ENCODE data around the gene PHIP. TPM values are rescaled to one million over a fixed set of nuclear protein-coding genes. Genes with fewer than 3 reads are reported as not detected.

Gene PHIP
- total RNA-seq, 1 experiment from 2014 or later, result 53.6 TPM

DNA sequence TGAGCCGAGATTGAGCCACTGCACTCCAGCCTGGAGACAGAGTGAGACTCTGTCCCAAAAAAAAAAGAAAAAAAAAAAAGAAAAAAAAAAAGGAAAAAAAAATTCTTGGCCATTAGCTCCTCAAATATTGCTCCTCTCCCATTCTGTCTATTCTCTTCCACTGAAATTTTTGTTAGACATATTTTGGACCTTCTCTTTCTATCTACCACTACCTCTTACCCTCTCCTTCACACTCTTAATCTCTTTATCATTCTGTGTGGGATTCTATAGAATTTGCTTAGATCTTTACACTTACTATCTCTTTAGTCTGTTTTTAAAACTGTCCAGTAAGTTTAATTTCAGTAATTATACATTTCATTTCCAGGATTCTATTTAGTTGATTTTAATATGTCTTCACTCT is 125.7 kb downstream of the PHIP start:
- no peak overlapping the region for H3K14ac ChIP-seq (ENCODE audit: insufficient read depth, low read length)
- H2AFZ ChIP-seq (ENCODE audit: low read length), result no peak overlapping the region
- no peak overlapping the region for H3K4me2 ChIP-seq (ENCODE audit: insufficient read depth, insufficient read length, low read length)
- no CpG with 5 or more reads among the region's 1 CpG for WGBS (ENCODE audit: extremely low coverage, insufficient read length, low lambda C conversion rate)
- H3K23me2 ChIP-seq (ENCODE audit: insufficient read length, low read depth, low read length, poor library complexity, severe bottlenecking), result no peaks in the 10 kb centered on the region
- H3K4me1 Mint-ChIP-seq, result peaks cover 5 to 8% of the 10 kb centered on the region in 2 experiments
- TF ChIP-seq, protein P1, sequence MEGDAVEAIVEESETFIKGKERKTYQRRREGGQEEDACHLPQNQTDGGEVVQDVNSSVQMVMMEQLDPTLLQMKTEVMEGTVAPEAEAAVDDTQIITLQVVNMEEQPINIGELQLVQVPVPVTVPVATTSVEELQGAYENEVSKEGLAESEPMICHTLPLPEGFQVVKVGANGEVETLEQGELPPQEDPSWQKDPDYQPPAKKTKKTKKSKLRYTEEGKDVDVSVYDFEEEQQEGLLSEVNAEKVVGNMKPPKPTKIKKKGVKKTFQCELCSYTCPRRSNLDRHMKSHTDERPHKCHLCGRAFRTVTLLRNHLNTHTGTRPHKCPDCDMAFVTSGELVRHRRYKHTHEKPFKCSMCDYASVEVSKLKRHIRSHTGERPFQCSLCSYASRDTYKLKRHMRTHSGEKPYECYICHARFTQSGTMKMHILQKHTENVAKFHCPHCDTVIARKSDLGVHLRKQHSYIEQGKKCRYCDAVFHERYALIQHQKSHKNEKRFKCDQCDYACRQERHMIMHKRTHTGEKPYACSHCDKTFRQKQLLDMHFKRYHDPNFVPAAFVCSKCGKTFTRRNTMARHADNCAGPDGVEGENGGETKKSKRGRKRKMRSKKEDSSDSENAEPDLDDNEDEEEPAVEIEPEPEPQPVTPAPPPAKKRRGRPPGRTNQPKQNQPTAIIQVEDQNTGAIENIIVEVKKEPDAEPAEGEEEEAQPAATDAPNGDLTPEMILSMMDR (conservative IDR thresholded peaks at IDR 0.05), result no peak
- no peak overlapping the region for H3K4me3 Mint-ChIP-seq
- no peak overlapping the region for H2BK5ac ChIP-seq (ENCODE audit: insufficient read length, low read length)
- H3K36me3 Mint-ChIP-seq (ENCODE audit: insufficient read depth in 1 of 3, low read depth in 3 of 3), result peaks cover 74 to 90% (median 82%) of the 10 kb centered on the region in 3 experiments
- no peak overlapping the region for H3K23ac ChIP-seq (ENCODE audit: insufficient read length, low read depth, low read length)
- no peaks in the 10 kb centered on the region for H3K79me2 ChIP-seq (ENCODE audit: insufficient read depth, low read length)
- no peak for DNase-seq
- no peak overlapping the region for H2AK5ac ChIP-seq (ENCODE audit: insufficient read length, low read length)
- no peak overlapping the region for H2BK20ac ChIP-seq (ENCODE audit: low read depth, low read length, poor library complexity, severe bottlenecking)
- H3K27me3 ChIP-seq (ENCODE audit: insufficient read depth, low read length), result no peaks in the 10 kb centered on the region
- no peak overlapping the region for H3K27ac Mint-ChIP-seq
- H3K56ac ChIP-seq (ENCODE audit: insufficient read length, low read depth, low read length), result no peak overlapping the region
- H2BK120ac ChIP-seq (ENCODE audit: low read depth, low read length, poor library complexity, severe bottlenecking), result no peak overlapping the region
- H3K9me3 Mint-ChIP-seq, result peaks cover 25 to 26% of the 10 kb centered on the region in 2 experiments
- no peak overlapping the region for H4K5ac ChIP-seq (ENCODE audit: insufficient read length, low read depth, low read length)
- H4K91ac ChIP-seq (ENCODE audit: insufficient read length, low read depth, low read length), result no peak overlapping the region
- no peak overlapping the region for H3K4ac ChIP-seq (ENCODE audit: low read depth, low read length)
- H3K9me3 ChIP-seq (ENCODE audit: control insufficient read depth, low read depth, low read length), result no peaks in the 10 kb centered on the region
- no peak overlapping the region for H3T11ph ChIP-seq (ENCODE audit: low read length)
- no peak overlapping the region for H4K8ac ChIP-seq (replicated peaks; ENCODE audit: insufficient read length, low read depth, low read length)
- H4K20me1 ChIP-seq (ENCODE audit: control insufficient read depth, insufficient read depth, insufficient read length), result no peaks in the 10 kb centered on the region
- no peaks in the 10 kb centered on the region; the same call in 1 of the 2 replicates for H3K4me1 ChIP-seq (ENCODE audit: insufficient read depth, low read length)
- no peak overlapping the region for H3K27ac ChIP-seq (ENCODE audit: insufficient read length, low read depth, low read length)
- no peak overlapping the region for H3K18ac ChIP-seq (ENCODE audit: insufficient read length, low read depth, low read length)
- H3K79me1 ChIP-seq (ENCODE audit: insufficient read depth, low read depth, low read length, poor library complexity, severe bottlenecking), result no peaks in the 10 kb centered on the region
- no peak overlapping the region for H3K9ac ChIP-seq (ENCODE audit: extremely low read depth, insufficient read length, low read length)
- no peaks in the 10 kb centered on the region for H3K27me3 Mint-ChIP-seq (ENCODE audit: low read depth)
- H2BK12ac ChIP-seq (ENCODE audit: insufficient read length, low read depth, low read length), result no peak overlapping the region
- H2BK15ac ChIP-seq (ENCODE audit: low read depth, low read length), result no peak overlapping the region

Measured in H9 (cell line).